DMS53 (cell line): ENCODE measurements around the gene RREB1.
"Not testable (repeated sequence)": the region's sequence is repeated elsewhere in the genome, so short reads cannot be mapped to it uniquely, and the experiment has no call there.

ENCODE experiments used
- DNase-seq: peaks from one replicate; lab custom pipeline; 2025; lab: John Stamatoyannopoulos, UW

The RREB1 gene

GRCh38 chr6:7144872-7145584 is 37.3 kb downstream of the RREB1 start:
- DNase-seq, result peak; percentile 71

GRCh38 chr6:7145585-7145884 is 37.8 kb downstream of the RREB1 start:
- no peak for DNase-seq

GRCh38 chr6:7145885-7146828 is 38.4 kb downstream of the RREB1 start:
- DNase-seq, result peak; percentile 88

GRCh38 chr6:7147051-7147671 is 39.4 kb downstream of the RREB1 start:
- DNase-seq, result peak; percentile 45

- DNase-seq, result no peak
These were observed 40.5 kb downstream of the RREB1 start for GRCh38 chr6:7148100-7148822.

- peak; percentile 98 for DNase-seq
These were observed 42.8 kb downstream of the RREB1 start for GRCh38 chr6:7150381-7151064.

GRCh38 chr6:7151381-7151780 is 43.6 kb downstream of the RREB1 start:
- peak; percentile 37 for DNase-seq

GRCh38 chr6:7152462-7152861 is 44.7 kb downstream of the RREB1 start:
- no peak for DNase-seq

GRCh38 chr6:7153789-7154188 is 46.0 kb downstream of the RREB1 start:
- peak; percentile 27 for DNase-seq

- no peak for DNase-seq
These were observed 46.8 kb downstream of the RREB1 start for GRCh38 chr6:7154341-7155139.

GRCh38 chr6:7155871-7156579 is 48.3 kb downstream of the RREB1 start:
- DNase-seq, result no peak

GRCh38 chr6:7156643-7157278 is 49.0 kb downstream of the RREB1 start:
- DNase-seq, result no peak

GRCh38 chr6:7157307-7157706 is 49.5 kb downstream of the RREB1 start:
- not testable (repeated sequence) for DNase-seq

- DNase-seq, result no peak
These were observed 50.2 kb downstream of the RREB1 start for GRCh38 chr6:7157752-7158616.

GRCh38 chr6:7159790-7160525 is 52.2 kb downstream of the RREB1 start:
- DNase-seq, result no peak

- DNase-seq, result no peak
These were observed 53.5 kb downstream of the RREB1 start for GRCh38 chr6:7161253-7161623.

- DNase-seq, result no peak
These were observed 54.1 kb downstream of the RREB1 start for GRCh38 chr6:7161845-7162244.

GRCh38 chr6:7163661-7164071 is 55.9 kb downstream of the RREB1 start:
- no peak for DNase-seq
